HL-60/S4 treated with phorbol 12-myristate 13-acetate at 8.2 ng/mL for 4 days and 3 days (cell line): ENCODE data around the gene PATJ.
"Not testable (repeated sequence)": the region's sequence is repeated elsewhere in the genome, so short reads cannot be mapped to it uniquely, and the experiment has no call there.

ENCODE experiments used
- in situ Hi-C: fragments of 300-500 bp; cut with MboI; formaldehyde crosslinking; loops from 2 replicates; pipeline ENCODE4 v1.15.0; 2022; ENCODE audit warnings: low sequenced_read_pairs

Gene PATJ

GRCh38 chr1:61816191-61816590, 73.9 kb downstream of the PATJ start:
- in situ Hi-C loops: no loop called here

- in situ Hi-C loops: no loop called here
These were observed 76.7 kb downstream of the PATJ start for GRCh38 chr1:61818992-61819391.

GRCh38 chr1:61819421-61819820, 77.1 kb downstream of the PATJ start:
- in situ Hi-C loops: no loop called here

GRCh38 chr1:61825393-61825792, 83.1 kb downstream of the PATJ start:
- in situ Hi-C loops: no loop called here

- in situ Hi-C loops: no loop called here
These were observed 86.5 kb downstream of the PATJ start for GRCh38 chr1:61828805-61829204.

- in situ Hi-C loops: no loop called here
These were observed 94.4 kb downstream of the PATJ start for GRCh38 chr1:61836649-61837048.

GRCh38 chr1:61837607-61838006, 95.3 kb downstream of the PATJ start:
- in situ Hi-C loops: not testable (repeated sequence)

GRCh38 chr1:61839679-61840078, 97.4 kb downstream of the PATJ start:
- in situ Hi-C loops: no loop called here

GRCh38 chr1:61842036-61842435, 99.8 kb downstream of the PATJ start:
- in situ Hi-C loops: no loop called here

GRCh38 chr1:61842863-61843514, 100.7 kb downstream of the PATJ start:
- in situ Hi-C loops: no loop called here

- in situ Hi-C loops: no loop called here
These were observed 101.7 kb downstream of the PATJ start for GRCh38 chr1:61844006-61844405.

GRCh38 chr1:61844664-61845063, 102.4 kb downstream of the PATJ start:
- in situ Hi-C loops: not testable (repeated sequence)

GRCh38 chr1:61851235-61851634, 109.0 kb downstream of the PATJ start:
- in situ Hi-C loops: loop anchor here (25.0 kb wide), 1 partner anchor 1864 kb away; no protein-coding TSS in a partner anchor

- in situ Hi-C loops: loop anchor here (25.0 kb wide), 1 partner anchor 1865 kb away; no protein-coding TSS in a partner anchor
These were observed 109.8 kb downstream of the PATJ start for GRCh38 chr1:61851849-61852669.

- in situ Hi-C loops: loop anchor here (25.0 kb wide), 1 partner anchor 1865 kb away; no protein-coding TSS in a partner anchor
These were observed 110.4 kb downstream of the PATJ start for GRCh38 chr1:61852670-61853015.

- in situ Hi-C loops: loop anchor here (25.0 kb wide), 1 partner anchor 1866 kb away; no protein-coding TSS in a partner anchor
These were observed 111.3 kb downstream of the PATJ start for GRCh38 chr1:61853583-61853982.

- in situ Hi-C loops: loop anchor here (25.0 kb wide), 1 partner anchor 1877 kb away; no protein-coding TSS in a partner anchor
These were observed 122.2 kb downstream of the PATJ start for GRCh38 chr1:61864489-61864888.

- in situ Hi-C loops: loop anchor here (25.0 kb wide), 1 partner anchor 1878 kb away; no protein-coding TSS in a partner anchor
These were observed 123.5 kb downstream of the PATJ start for GRCh38 chr1:61865646-61866220.

- in situ Hi-C loops: loop anchor here (25.0 kb wide), 1 partner anchor 1882 kb away; no protein-coding TSS in a partner anchor
These were observed 127.4 kb downstream of the PATJ start for GRCh38 chr1:61869691-61870109.

GRCh38 chr1:61872206-61872605, 129.9 kb downstream of the PATJ start:
- in situ Hi-C loops: loop anchor here (25.0 kb wide), 1 partner anchor 1885 kb away; no protein-coding TSS in a partner anchor

GRCh38 chr1:61873581-61873980, 131.3 kb downstream of the PATJ start:
- in situ Hi-C loops: loop anchor here (25.0 kb wide), 1 partner anchor 1886 kb away; no protein-coding TSS in a partner anchor
